HUES48 (cell line): ENCODE results near the gene MAP2K3.

Experiments
- H3K27ac ChIP-seq: one replicate; pipeline ENCODE4 v1.7.0; 2013; ENCODE audit warnings: low read depth, low read length, inconsistent platforms
- H3K27me3 ChIP-seq: 2 replicates; pipeline ENCODE4 v1.6.1; 2013; ENCODE audit warnings: mild to moderate bottlenecking, low read length; ENCODE audit not compliant: control insufficient read depth, insufficient read depth
- H3K36me3 ChIP-seq: 2 replicates; pipeline ENCODE4 v1.6.1; 2013; ENCODE audit warnings: low read length; ENCODE audit not compliant: control insufficient read depth, insufficient read depth
- H3K4me1 ChIP-seq: 2 replicates; pipeline ENCODE4 v1.6.1; 2013; ENCODE audit warnings: mild to moderate bottlenecking, low read length; ENCODE audit not compliant: control insufficient read depth, insufficient read depth
- H3K4me3 ChIP-seq: 2 replicates; pipeline ENCODE4 v1.5.1; 2013; ENCODE audit warnings: mild to moderate bottlenecking, low read depth, low read length
- H3K9ac ChIP-seq: 2 replicates; pipeline ENCODE4 v1.6.1; 2013; ENCODE audit warnings: mild to moderate bottlenecking, low read depth, low read length, moderate library complexity
- H3K9me3 ChIP-seq: 2 replicates; pipeline ENCODE4 v1.6.1; 2013; ENCODE audit warnings: low read length; ENCODE audit not compliant: control insufficient read depth, insufficient read depth

The MAP2K3 gene

DNA sequence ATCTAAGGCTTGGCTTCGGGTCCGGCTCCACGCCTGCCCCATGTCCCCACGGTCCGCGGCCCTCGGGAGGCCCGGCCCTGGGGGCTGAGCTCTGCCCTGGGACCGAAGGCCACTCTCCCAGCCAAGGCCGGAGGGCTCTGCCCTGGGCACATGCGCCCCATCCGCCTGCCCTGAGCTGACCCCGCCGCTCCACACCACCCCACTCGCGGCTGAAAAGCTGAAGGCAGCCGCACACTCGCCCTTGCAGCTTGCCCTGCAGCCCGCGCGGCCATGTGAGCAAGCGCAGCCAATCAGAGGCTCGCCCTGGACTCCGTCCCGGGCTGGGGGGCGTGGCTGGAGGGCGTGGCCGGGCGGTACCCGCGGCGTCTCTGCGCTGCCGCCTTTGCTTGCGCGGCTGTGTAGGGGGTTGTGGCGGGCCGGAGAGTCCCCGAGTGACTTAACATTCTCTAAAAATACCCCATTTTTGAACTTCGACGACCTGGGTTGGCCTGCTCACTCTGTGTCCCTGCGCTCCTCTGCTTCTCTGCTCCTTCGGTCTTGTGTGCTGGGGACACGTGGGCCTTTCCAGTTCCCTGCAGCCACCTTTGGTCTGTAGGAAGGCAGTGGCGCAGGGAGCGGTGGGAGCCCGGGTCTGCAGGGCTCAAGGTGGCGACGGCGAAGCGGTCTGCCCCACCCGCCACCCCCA, 8.8 kb upstream of the MAP2K3 start:
- H3K9ac ChIP-seq = 0 out of 2 replicates have a peak overlapping the region, but pooled peaks have one; percentile 11
- peak overlapping the region; percentile 64 for H3K4me3 ChIP-seq
- no peaks in the 10 kb centered on the region for H3K36me3 ChIP-seq
- H3K9me3 ChIP-seq = no peaks in the 10 kb centered on the region
- H3K4me1 ChIP-seq = peaks cover 3% of the 10 kb centered on the region; the same call in 1 of the 2 replicates
- H3K27ac ChIP-seq = no peak overlapping the region
- H3K27me3 ChIP-seq = peaks cover 23% of the 10 kb centered on the region

DNA sequence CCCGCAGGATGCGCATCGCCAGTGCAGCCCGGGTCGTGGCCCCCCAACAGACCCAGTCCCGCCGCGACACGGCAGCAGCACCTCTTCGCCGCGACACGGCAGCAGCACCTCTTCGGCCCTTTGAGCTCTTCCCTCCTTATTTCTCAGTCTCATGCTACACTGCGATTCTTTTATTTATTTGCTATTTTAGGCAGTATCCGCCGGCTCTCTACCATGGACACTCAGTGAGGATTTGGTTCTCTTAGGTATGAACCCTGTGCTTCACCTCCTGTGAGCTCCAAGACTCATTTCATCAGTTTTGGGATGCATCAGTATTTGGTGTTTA, 8.3 kb upstream of the MAP2K3 start:
- peaks cover 3% of the 10 kb centered on the region; the same call in 1 of the 2 replicates for H3K4me1 ChIP-seq
- peaks cover 23% of the 10 kb centered on the region for H3K27me3 ChIP-seq
- H3K9ac ChIP-seq = no peak overlapping the region
- no peak overlapping the region for H3K27ac ChIP-seq
- H3K36me3 ChIP-seq = no peaks in the 10 kb centered on the region
- H3K9me3 ChIP-seq = no peaks in the 10 kb centered on the region
- peak overlapping the region; percentile 64; the same call in 1 of the 2 replicates for H3K4me3 ChIP-seq

DNA sequence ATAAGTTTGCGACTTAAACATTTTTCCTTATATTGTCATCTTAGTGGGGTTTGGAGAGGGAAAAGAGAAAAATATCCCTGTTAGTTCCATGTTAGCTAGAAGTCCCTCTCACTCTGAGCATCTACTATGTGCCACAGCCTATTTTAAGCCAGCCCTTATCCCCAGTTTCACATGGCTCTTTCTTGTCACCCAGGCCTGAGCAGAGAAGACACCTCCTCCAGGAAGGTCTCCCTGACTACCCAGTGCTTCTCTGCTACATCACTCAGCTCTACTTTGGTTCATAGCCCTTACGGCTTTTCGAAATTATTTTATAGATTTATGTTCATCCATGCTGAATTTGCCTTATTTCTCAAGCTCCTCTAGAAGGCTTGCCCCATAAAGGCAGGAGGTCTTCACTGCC, 7.2 kb upstream of the MAP2K3 start:
- peaks cover 31% of the 10 kb centered on the region for H3K27me3 ChIP-seq
- no peak overlapping the region for H3K27ac ChIP-seq
- H3K4me3 ChIP-seq = no peak overlapping the region
- no peaks in the 10 kb centered on the region for H3K36me3 ChIP-seq
- no peaks in the 10 kb centered on the region for H3K9me3 ChIP-seq
- H3K4me1 ChIP-seq = peaks cover 3% of the 10 kb centered on the region; the same call in 1 of the 2 replicates
- H3K9ac ChIP-seq = no peak overlapping the region

DNA sequence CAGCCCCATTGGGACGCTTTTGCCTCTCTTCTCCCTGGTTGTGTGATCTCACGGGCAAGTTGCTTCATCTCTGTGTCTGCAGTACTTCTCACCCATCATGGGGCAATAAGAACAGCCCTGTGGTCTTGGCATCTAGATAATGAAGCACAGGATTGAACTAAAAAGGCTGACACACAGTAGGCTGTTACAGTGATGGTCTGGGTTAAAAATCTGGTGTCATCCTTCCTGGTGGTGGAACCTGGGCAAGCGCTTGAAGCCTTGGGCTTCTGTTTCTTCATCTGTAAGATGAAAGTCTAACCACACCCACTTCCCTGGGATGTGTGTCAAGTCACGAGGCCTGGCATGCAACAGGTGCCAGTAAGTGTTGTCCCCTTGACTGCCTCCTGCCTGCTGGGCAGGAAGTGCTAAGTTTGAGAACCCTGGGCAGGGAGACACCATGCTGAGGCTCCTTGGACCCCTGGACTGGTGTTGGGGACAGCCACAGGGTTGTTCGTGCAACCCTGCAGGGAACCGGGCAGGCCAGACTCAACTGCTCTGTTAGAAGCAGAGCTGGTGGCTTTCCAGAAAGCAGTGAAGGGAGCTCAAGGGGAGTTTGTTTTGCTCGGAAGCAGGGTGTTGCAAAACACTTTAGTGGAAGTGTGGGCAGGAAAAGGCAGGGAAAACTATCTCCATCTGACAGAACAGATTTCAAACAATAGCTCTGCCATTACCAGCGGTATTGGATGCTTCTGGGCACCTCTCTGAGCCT, 5.9 kb upstream of the MAP2K3 start:
- Histone ChIP-seq H3K27me3 (peaks cover 43% of the 10 kb centered on the region), H3K36me3 (no peaks in the 10 kb centered on the region), H3K4me3 (no peak overlapping the region), H3K9me3 (no peaks in the 10 kb centered on the region), H3K27ac (no peak overlapping the region), H3K9ac (no peak overlapping the region), H3K4me1 (peaks cover 3% of the 10 kb centered on the region; the same call in 1 of the 2 replicates)

DNA sequence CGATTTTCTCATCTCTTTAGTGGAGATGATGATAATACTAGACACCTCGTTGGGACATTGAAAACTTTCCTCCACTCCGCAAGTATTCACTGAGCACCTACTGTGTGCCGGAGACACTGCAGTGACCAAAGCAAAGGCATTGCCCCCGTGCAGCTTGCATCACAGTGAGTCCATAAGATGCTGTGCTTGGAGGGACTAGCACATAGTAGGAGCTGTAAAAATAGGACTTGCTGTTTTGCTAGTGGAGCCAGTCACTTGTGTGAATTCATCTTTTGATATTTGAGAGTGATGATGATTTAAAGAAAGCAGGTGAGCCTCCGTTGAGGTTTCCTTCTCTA, 5.3 kb upstream of the MAP2K3 start:
- Histone ChIP-seq H3K9ac (no peak overlapping the region), H3K36me3 (no peaks in the 10 kb centered on the region), H3K9me3 (no peaks in the 10 kb centered on the region), H3K27me3 (peaks cover 47% of the 10 kb centered on the region), H3K4me1 (peaks cover 3% of the 10 kb centered on the region; the same call in 1 of the 2 replicates), H3K4me3 (no peak overlapping the region), H3K27ac (no peak overlapping the region)

DNA sequence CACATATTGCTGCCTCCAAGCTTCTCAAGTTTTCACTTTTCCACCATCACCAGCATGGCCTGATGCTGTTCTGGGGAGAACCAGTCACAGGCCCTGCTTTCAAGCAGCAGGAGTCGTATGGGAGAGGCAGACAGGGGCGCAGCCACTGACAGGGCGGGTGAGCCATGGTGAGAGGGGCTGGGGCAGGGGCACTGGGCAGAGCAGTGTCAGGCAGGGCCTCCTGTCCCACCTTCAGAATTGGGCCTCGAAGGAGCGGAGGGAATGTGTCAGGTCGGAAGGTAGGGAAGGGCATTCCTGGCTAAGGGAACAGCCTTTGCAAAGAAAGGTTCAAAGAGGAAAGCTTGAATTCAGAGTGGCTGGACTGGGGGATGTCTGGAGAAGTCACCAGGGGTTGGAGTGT, 4.9 kb upstream of the MAP2K3 start:
- no peak overlapping the region for H3K9ac ChIP-seq
- peaks cover 3% of the 10 kb centered on the region; the same call in 1 of the 2 replicates for H3K4me1 ChIP-seq

DNA sequence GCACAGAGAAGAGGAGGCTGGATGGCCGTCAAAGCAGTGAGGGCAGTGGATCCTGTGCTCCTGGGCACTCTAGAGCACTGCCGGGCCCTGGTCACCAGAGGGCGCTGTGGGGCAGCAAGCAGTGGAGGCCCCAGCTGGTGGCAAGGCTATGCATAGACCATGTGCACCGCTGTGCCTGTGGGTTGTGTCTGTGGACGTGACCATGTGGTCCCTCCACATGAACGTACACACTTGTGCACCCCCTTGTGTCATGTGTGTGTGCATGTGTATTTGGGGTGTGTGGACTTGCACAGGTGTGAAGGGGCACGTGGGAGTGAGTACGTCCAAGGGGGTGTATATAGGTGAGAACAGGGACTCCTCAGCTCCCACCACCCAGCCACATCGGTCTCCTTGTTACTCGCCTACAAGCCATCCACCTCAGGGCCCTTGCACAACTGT, 4.4 kb upstream of the MAP2K3 start:
- Histone ChIP-seq H3K4me1 (peaks cover 3% of the 10 kb centered on the region; the same call in 1 of the 2 replicates), H3K36me3 (no peaks in the 10 kb centered on the region), H3K27ac (no peak overlapping the region), H3K4me3 (no peak overlapping the region), H3K9me3 (no peaks in the 10 kb centered on the region), H3K9ac (no peak overlapping the region), H3K27me3 (peaks cover 39% of the 10 kb centered on the region)

More for the DNA sequence above, 4.9 kb upstream of the MAP2K3 start:
- no peak overlapping the region for H3K4me3 ChIP-seq
- no peaks in the 10 kb centered on the region for H3K9me3 ChIP-seq
- H3K27ac ChIP-seq = no peak overlapping the region
- peaks cover 43% of the 10 kb centered on the region for H3K27me3 ChIP-seq
- H3K36me3 ChIP-seq = no peaks in the 10 kb centered on the region

DNA sequence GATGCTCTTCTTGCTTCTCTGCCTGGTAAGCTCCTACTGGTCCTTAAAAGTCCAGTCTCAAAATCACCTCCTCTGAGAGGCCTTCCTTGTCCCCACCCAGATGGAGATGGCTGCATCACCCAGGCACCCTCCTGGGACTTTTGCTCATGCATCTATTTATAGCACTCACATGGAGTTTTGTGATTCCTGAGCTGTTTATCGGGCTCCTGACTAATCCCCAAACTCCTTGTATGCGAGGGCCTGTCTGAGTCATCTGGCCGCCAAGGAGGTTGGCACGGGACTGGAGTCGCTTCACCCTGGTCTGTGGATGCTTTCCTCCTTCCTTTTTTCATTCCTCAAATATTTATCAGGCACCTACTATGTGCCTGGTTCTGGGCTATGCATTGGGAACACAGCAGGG, 2.3 kb upstream of the MAP2K3 start:
- no peaks in the 10 kb centered on the region for H3K36me3 ChIP-seq
- no peak overlapping the region for H3K27ac ChIP-seq
- H3K9ac ChIP-seq = no peak overlapping the region
- H3K27me3 ChIP-seq = peaks cover 25% of the 10 kb centered on the region
- H3K4me1 ChIP-seq = peaks cover 11% of the 10 kb centered on the region; the same call in 1 of the 2 replicates
- H3K4me3 ChIP-seq = no peak overlapping the region
- H3K9me3 ChIP-seq = no peaks in the 10 kb centered on the region

DNA sequence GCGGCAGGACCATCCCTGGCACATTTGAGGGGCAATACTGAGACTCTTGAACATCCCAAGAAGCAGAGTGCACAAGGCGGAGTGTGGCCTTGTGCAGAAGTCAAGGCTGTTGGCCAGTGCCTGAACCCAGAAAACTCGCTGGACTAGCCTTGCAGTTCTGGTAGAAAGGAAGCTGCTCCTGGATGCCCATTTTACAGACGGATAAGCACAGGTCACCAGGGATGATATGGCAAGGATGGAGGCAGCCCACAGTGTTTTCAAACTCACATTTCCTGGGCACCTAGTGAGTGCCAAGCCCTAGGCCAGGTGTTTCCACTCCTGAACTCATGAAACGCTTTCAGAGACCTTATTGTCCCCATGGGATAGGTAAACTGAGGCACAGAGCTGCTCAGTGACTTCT, 1.7 kb upstream of the MAP2K3 start:
- H3K27ac ChIP-seq = no peak overlapping the region
- H3K4me1 ChIP-seq = peaks cover 11% of the 10 kb centered on the region; the same call in 1 of the 2 replicates
- no peak overlapping the region for H3K9ac ChIP-seq

DNA sequence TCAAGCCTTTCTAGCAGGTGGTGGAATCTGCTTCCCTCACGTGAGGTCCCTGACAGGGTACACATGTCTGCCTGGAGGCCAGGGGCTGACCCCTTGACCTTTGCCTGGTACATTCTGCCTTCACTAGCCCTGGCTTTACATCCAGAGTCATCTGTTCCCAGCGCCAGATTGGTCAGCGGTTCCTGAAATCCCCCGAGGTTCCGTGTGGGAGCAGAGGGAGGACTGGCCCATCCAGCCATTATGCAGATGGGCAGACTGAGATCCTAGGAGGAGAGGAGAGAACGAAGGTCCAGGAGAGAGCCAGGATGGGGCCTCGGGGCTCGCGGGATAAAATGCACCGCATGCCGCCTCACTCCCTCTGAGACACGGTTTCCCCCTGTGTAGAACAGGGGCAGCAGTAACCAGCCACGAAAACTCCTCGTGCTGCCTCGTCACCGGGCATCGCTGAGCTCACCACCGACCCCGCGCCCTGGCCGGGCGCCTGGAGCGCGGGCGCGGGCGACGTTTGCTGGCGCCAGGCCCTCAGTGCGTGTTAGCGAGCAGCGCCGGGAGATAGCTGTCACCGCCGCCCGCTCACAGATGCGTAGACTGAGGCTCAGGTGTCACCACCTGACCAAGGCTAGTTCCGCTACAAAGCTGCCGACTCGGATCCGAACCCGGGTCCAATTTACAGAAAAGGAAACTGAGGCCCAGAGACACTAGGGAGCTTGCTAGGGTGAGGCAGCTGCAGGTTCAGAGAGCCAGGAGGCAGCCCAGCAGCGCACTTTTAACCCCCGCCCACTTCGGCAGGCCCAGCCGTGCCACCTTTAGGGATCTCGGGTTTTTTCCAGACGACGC, 811 bp upstream of the MAP2K3 start:
- peak overlapping the region; percentile 67 for H3K4me3 ChIP-seq
- no peak overlapping the region for H3K9ac ChIP-seq
- no peaks in the 10 kb centered on the region for H3K9me3 ChIP-seq
- no peak overlapping the region for H3K27ac ChIP-seq
- H3K36me3 ChIP-seq = no peaks in the 10 kb centered on the region
- H3K27me3 ChIP-seq = peaks cover 24% of the 10 kb centered on the region
- peaks cover 11% of the 10 kb centered on the region; the same call in 1 of the 2 replicates for H3K4me1 ChIP-seq

More for the DNA sequence above, 1.7 kb upstream of the MAP2K3 start:
- Histone ChIP-seq H3K9me3 (no peaks in the 10 kb centered on the region), H3K27me3 (peaks cover 24% of the 10 kb centered on the region), H3K4me3 (no peak overlapping the region), H3K36me3 (no peaks in the 10 kb centered on the region)
